Naive thymus-derived CD4-positive, alpha-beta T cell (primary cell): Measurements from ENCODE around the gene ABCC5. TPM values are rescaled to one million over a fixed set of nuclear protein-coding genes. Genes with fewer than 3 reads are reported as not detected.

Experiments
- ATAC-seq: fragments of 150-1000 bp; cut with Tn5 transposase; 2 replicates; pipeline ENCODE4 v1.10.0; 2021; ENCODE audit warnings: mild to moderate bottlenecking, moderate library complexity
- CTCF ChIA-PET: fragments of 350-600 bp; sonication (Branson Sonifier 250); formaldehyde crosslinking; loops from one replicate; lab custom pipeline; 2021; ENCODE audit warnings: antibody characterized with exemption; lab: Charles Lee
- POLR2A ChIA-PET: fragments of 350-600 bp; sonication (Branson Sonifier 250); formaldehyde crosslinking; loops from one replicate; lab custom pipeline; 2021; ENCODE audit warnings: antibody characterized with exemption, inconsistent platforms; lab: Charles Lee
- DNase-seq, 9 donors: peaks; one replicate each; pipeline versions ENCODE4 v3.0.0 to v3.0.0-alpha.2; 2020 to 2022; ENCODE audit warnings: mixed read lengths in 1 of 9
- H3K27ac ChIP-seq: one replicate; pipeline ENCODE4 v1.7.0; 2013; ENCODE audit warnings: mild to moderate bottlenecking, low read depth, low read length, moderate library complexity
- H3K27me3 ChIP-seq, 2 donors: one replicate each; pipeline ENCODE4 v1.7.0; 2013; ENCODE audit warnings: low read length in 2 of 2, mild to moderate bottlenecking in 2 of 2, moderate library complexity in 2 of 2; ENCODE audit not compliant: control insufficient read depth in 2 of 2, insufficient read depth in 2 of 2
- H3K36me3 ChIP-seq, 3 experiments: 1 replicate in 2 of 3; 2 replicates in 1 of 3; pipeline ENCODE4 v1.7.0; 2013; ENCODE audit warnings: low read length in 3 of 3, mild to moderate bottlenecking in 3 of 3, moderate library complexity in 1 of 3; ENCODE audit not compliant: insufficient read depth in 3 of 3, control insufficient read depth in 2 of 3
- H3K4me1 ChIP-seq, 2 donors: one replicate each; pipeline ENCODE4 v1.7.0; 2013; ENCODE audit warnings: low read length in 2 of 2, mild to moderate bottlenecking in 2 of 2, moderate library complexity in 1 of 2; ENCODE audit not compliant: control insufficient read depth in 2 of 2, insufficient read depth in 2 of 2
- H3K4me3 ChIP-seq: 2 replicates; pipeline ENCODE4 v1.7.0; 2013; ENCODE audit warnings: mild to moderate bottlenecking, low read length
- H3K9me3 ChIP-seq, 3 experiments: 1 replicate in 2 of 3; 2 replicates in 1 of 3; pipeline ENCODE4 v1.7.0; 2013; ENCODE audit warnings: low read length in 3 of 3; ENCODE audit not compliant: control insufficient read depth in 2 of 3
- H3K27ac Mint-ChIP-seq, 9 donors: one replicate each; pipeline ENCODE4 v1.8.0; 2020 to 2022; ENCODE audit warnings: mixed read lengths in 9 of 9, mild to moderate bottlenecking in 8 of 9, moderate library complexity in 5 of 9, inconsistent platforms in 2 of 9
- H3K27me3 Mint-ChIP-seq, 5 donors: one replicate each; pipeline ENCODE4 v1.8.0; 2021 to 2022; ENCODE audit warnings: mixed read lengths in 5 of 5, mild to moderate bottlenecking in 1 of 5
- H3K36me3 Mint-ChIP-seq, 5 donors: one replicate each; pipeline ENCODE4 v1.8.0; 2020 to 2022; ENCODE audit warnings: mixed read lengths in 5 of 5, mild to moderate bottlenecking in 3 of 5, inconsistent platforms in 1 of 5
- H3K4me1 Mint-ChIP-seq, 7 donors: one replicate each; pipeline ENCODE4 v1.8.0; 2020 to 2022; ENCODE audit warnings: mixed read lengths in 7 of 7, mild to moderate bottlenecking in 3 of 7, inconsistent platforms in 1 of 7
- H3K4me3 Mint-ChIP-seq, 10 donors: one replicate each; pipeline ENCODE4 v1.8.0; 2020 to 2022; ENCODE audit warnings: mild to moderate bottlenecking in 10 of 10, mixed read lengths in 10 of 10, moderate library complexity in 6 of 10, inconsistent platforms in 2 of 10
- H3K9me3 Mint-ChIP-seq, 11 donors: one replicate each; pipeline ENCODE4 v1.8.0; 2020 to 2022; ENCODE audit warnings: mixed read lengths in 11 of 11, mild to moderate bottlenecking in 4 of 11, inconsistent platforms in 1 of 11, moderate library complexity in 1 of 11
- intact Hi-C, 2 donors: fragments of 100-400 bp; cut with micrococcal nuclease; formaldehyde crosslinking; loops; one replicate each; pipeline ENCODE4 v1.15.1; 2023
- polyA plus RNA-seq, 2 donors: library from polyadenylated mRNA; unstranded; fragments of 300-500 nt; fragmentation: Illumina TruSeq; gene quantifications; one replicate each; pipeline ENCODE4 v1.2.3, GENCODE V29; 2021
- total RNA-seq, 6 experiments: library from RNA in 5 of 6; stranded (reverse) in 5 of 6; gene quantifications; 1 replicate in 5 of 6; 2 replicates in 1 of 6; pipeline ENCODE4 v1.2.3 and lab custom pipeline; 2021 to 2026

The ABCC5 gene
- total and polyA plus RNA-seq, 7 experiments from 2014 or later: 8.6 to 50.4 (median 24.7) TPM

- CTCF ChIA-PET: no interaction called here
- intact Hi-C loops: no loop called here
- H3K36me3 Mint-ChIP-seq: peaks cover 0 to 38% (median 2%) of the 10 kb centered on the region in 5 donors
Measured at GRCh38 chr3:183966361-183966791, 51.3 kb downstream of the ABCC5 start.

DNA sequence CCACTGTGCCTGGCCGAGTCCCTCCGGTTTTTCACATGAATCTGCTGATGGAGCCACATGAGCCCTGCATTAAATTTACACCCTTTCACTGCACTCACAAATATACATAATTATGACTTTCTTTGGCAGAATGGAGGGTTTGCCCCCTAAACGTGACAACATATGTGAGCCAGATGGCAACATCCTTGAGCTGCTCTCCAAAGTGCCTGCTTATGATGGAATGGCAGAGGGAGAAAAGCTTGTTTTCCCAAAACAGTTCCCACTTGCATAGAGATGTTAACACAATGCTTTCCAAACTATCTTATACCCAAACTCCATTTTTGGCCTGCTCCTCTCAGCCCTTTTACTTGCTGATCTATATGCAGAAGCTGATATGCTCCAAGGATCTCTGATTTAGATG lies 54.9 kb downstream of the ABCC5 start:
- POLR2A ChIA-PET: no interaction called here
- Mint-ChIP-seq H3K9me3 (no peaks in the 10 kb centered on the region), H3K27me3 (no peaks in the 10 kb centered on the region), H3K4me3 (no peak overlapping the region), H3K4me1 (peaks cover 0 to 2% (median 0%) of the 10 kb centered on the region in 7 donors), H3K36me3 (peaks cover 4 to 45% (median 17%) of the 10 kb centered on the region in 5 donors), H3K27ac (peak overlapping the region in 1 of 9 donors; percentile 23)
- ATAC-seq (no peak), DNase-seq (no peak)
- H3K9me3 ChIP-seq: no peaks in the 10 kb centered on the region
- H3K4me3 ChIP-seq: no peak overlapping the region
- peaks cover 0 to 31% (median 0%) of the 10 kb centered on the region in 3 experiments for H3K36me3 ChIP-seq
- CTCF ChIA-PET: no interaction called here
- H3K27me3 ChIP-seq: no peaks in the 10 kb centered on the region
- no peak overlapping the region for H3K27ac ChIP-seq
- intact Hi-C loops: no loop called here
- H3K4me1 ChIP-seq: no peaks in the 10 kb centered on the region

More at GRCh38 chr3:183966361-183966791, 51.3 kb downstream of the ABCC5 start:
- peaks cover 0 to 2% (median 0%) of the 10 kb centered on the region in 7 donors for H3K4me1 Mint-ChIP-seq
- Histone ChIP-seq H3K27ac (no peak overlapping the region), H3K4me3 (no peak overlapping the region), H3K9me3 (no peaks in the 10 kb centered on the region), H3K4me1 (no peaks in the 10 kb centered on the region), H3K36me3 (peaks cover 0 to 41% (median 0%) of the 10 kb centered on the region in 3 experiments), H3K27me3 (no peaks in the 10 kb centered on the region)
- no peaks in the 10 kb centered on the region for H3K27me3 Mint-ChIP-seq
- POLR2A ChIA-PET: no interaction called here
- H3K27ac Mint-ChIP-seq: no peak overlapping the region
- no peaks in the 10 kb centered on the region for H3K9me3 Mint-ChIP-seq
- H3K4me3 Mint-ChIP-seq: no peak overlapping the region
- DNase-seq (no peak), ATAC-seq (no peak)

GRCh38 chr3:183959214-183959613 lies 58.5 kb downstream of the ABCC5 start:
- H3K27ac ChIP-seq: no peak overlapping the region
- ATAC-seq (no peak), DNase-seq (no peak)
- no peaks in the 10 kb centered on the region for H3K27me3 Mint-ChIP-seq
- no peaks in the 10 kb centered on the region for H3K9me3 ChIP-seq
- H3K4me3 Mint-ChIP-seq: no peak overlapping the region
- peaks cover 0 to 12% (median 0%) of the 10 kb centered on the region in 3 experiments for H3K36me3 ChIP-seq
- CTCF ChIA-PET: no interaction called here
- H3K4me3 ChIP-seq: no peak overlapping the region
- H3K36me3 Mint-ChIP-seq: peaks cover 4 to 42% (median 28%) of the 10 kb centered on the region in 5 donors
- POLR2A ChIA-PET: no interaction called here
- H3K4me1 ChIP-seq: no peaks in the 10 kb centered on the region
- intact Hi-C loops: no loop called here
- peak overlapping the region in 1 of 9 donors; percentile 25 for H3K27ac Mint-ChIP-seq
- peaks cover 0 to 2% (median 0%) of the 10 kb centered on the region in 7 donors for H3K4me1 Mint-ChIP-seq
- H3K27me3 ChIP-seq: no peaks in the 10 kb centered on the region
- no peaks in the 10 kb centered on the region for H3K9me3 Mint-ChIP-seq

- Mint-ChIP-seq H3K27ac (peak overlapping the region in 2 of 9 donors; percentile 6 to 25), H3K9me3 (no peaks in the 10 kb centered on the region), H3K36me3 (peaks cover 4 to 40% (median 28%) of the 10 kb centered on the region in 5 donors), H3K4me1 (peaks cover 0 to under 1% (median 0%) of the 10 kb centered on the region in 7 donors), H3K27me3 (no peaks in the 10 kb centered on the region), H3K4me3 (no peak overlapping the region)
- ATAC-seq (no peak), DNase-seq (no peak)
- Histone ChIP-seq H3K36me3 (peaks cover 0 to 12% (median 0%) of the 10 kb centered on the region in 3 experiments), H3K27me3 (no peaks in the 10 kb centered on the region), H3K9me3 (no peaks in the 10 kb centered on the region), H3K4me1 (no peaks in the 10 kb centered on the region), H3K27ac (no peak overlapping the region), H3K4me3 (no peak overlapping the region)
- CTCF ChIA-PET: no interaction called here
- POLR2A ChIA-PET: no interaction called here
- intact Hi-C loops: no loop called here
Measured at GRCh38 chr3:183958775-183959174, 58.9 kb downstream of the ABCC5 start.

- Histone ChIP-seq H3K27ac (no peak overlapping the region), H3K36me3 (peaks cover 0 to 10% (median 0%) of the 10 kb centered on the region in 3 experiments), H3K27me3 (no peaks in the 10 kb centered on the region), H3K4me3 (no peak overlapping the region), H3K9me3 (no peaks in the 10 kb centered on the region), H3K4me1 (no peaks in the 10 kb centered on the region)
- no peak for ATAC-seq
- intact Hi-C loops: no loop called here
- no peaks in the 10 kb centered on the region for H3K27me3 Mint-ChIP-seq
- ChIA-PET POLR2A (no interaction called here), CTCF (no interaction called here)
- no peak overlapping the region for H3K4me3 Mint-ChIP-seq
- DNase-seq: no peak
- no peaks in the 10 kb centered on the region for H3K9me3 Mint-ChIP-seq
- H3K27ac Mint-ChIP-seq: no peak overlapping the region
- H3K36me3 Mint-ChIP-seq: peaks cover 4 to 43% (median 28%) of the 10 kb centered on the region in 5 donors
- no peaks in the 10 kb centered on the region for H3K4me1 Mint-ChIP-seq
Measured at GRCh38 chr3:183958226-183958625, 59.5 kb downstream of the ABCC5 start.

DNA sequence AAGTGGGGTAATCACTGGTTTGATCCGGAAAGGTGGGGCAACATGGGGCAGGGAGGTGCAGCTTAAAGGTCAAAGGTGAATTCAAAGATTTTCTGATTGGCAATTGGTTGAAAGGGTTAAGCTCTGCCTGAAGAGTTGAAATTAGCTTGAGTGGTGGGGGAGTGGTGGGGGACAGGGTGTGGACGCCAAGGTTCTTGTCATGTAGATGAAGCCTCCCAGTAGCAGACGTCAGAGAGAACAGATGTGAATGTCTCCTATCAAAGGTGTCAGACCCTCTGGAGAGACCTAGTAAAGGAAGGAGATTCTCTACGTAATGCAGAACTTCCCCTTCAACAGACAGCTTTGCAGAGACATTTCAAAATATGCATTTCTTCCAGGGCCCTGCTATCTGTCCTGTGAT lies 62.8 kb downstream of the ABCC5 start:
- no peak for ATAC-seq
- Histone ChIP-seq H3K9me3 (no peaks in the 10 kb centered on the region), H3K27me3 (no peaks in the 10 kb centered on the region), H3K27ac (no peak overlapping the region), H3K4me3 (no peak overlapping the region), H3K36me3 (peaks cover 0 to 17% (median 0%) of the 10 kb centered on the region in 3 experiments), H3K4me1 (no peaks in the 10 kb centered on the region)
- ChIA-PET POLR2A (no interaction called here), CTCF (interaction anchor here (0.6 kb wide), 1 partner anchor 863 kb away, joined by 3 read pairs; no protein-coding TSS in a partner anchor)
- H3K9me3 Mint-ChIP-seq: no peaks in the 10 kb centered on the region
- H3K27me3 Mint-ChIP-seq: no peaks in the 10 kb centered on the region
- DNase-seq: no peak
- intact Hi-C loops: no loop called here
- no peak overlapping the region for H3K4me3 Mint-ChIP-seq
- peaks cover 0 to 55% (median 27%) of the 10 kb centered on the region in 5 donors for H3K36me3 Mint-ChIP-seq
- no peak overlapping the region for H3K27ac Mint-ChIP-seq
- no peaks in the 10 kb centered on the region for H3K4me1 Mint-ChIP-seq

GRCh38 chr3:183953471-183954070 lies 64.1 kb downstream of the ABCC5 start:
- H3K4me1 ChIP-seq: no peaks in the 10 kb centered on the region
- H3K4me3 ChIP-seq: no peak overlapping the region
- H3K4me3 Mint-ChIP-seq: no peak overlapping the region
- peaks cover 0 to 59% (median 25%) of the 10 kb centered on the region in 5 donors for H3K36me3 Mint-ChIP-seq
- no peak overlapping the region for H3K27ac ChIP-seq
- H3K27me3 Mint-ChIP-seq: no peaks in the 10 kb centered on the region
- no peaks in the 10 kb centered on the region for H3K27me3 ChIP-seq
- H3K27ac Mint-ChIP-seq: peak overlapping the region in 1 of 9 donors; percentile 4
- ATAC-seq: no peak
- intact Hi-C loops: no loop called here
- no peaks in the 10 kb centered on the region for H3K9me3 ChIP-seq
- peaks cover 0 to 28% (median 0%) of the 10 kb centered on the region in 3 experiments for H3K36me3 ChIP-seq
- H3K4me1 Mint-ChIP-seq: no peaks in the 10 kb centered on the region
- no peak for DNase-seq
- ChIA-PET CTCF (no interaction called here), POLR2A (no interaction called here)
- H3K9me3 Mint-ChIP-seq: no peaks in the 10 kb centered on the region
